Measurements from ENCODE around the gene GLA.

GLA gene

GRCh38 chrX:101397779-101398178 is 9.9 kb downstream of the GLA start:
- DNase-seq (ENCODE audit: low read depth, low spot score) = no peak

DNA sequence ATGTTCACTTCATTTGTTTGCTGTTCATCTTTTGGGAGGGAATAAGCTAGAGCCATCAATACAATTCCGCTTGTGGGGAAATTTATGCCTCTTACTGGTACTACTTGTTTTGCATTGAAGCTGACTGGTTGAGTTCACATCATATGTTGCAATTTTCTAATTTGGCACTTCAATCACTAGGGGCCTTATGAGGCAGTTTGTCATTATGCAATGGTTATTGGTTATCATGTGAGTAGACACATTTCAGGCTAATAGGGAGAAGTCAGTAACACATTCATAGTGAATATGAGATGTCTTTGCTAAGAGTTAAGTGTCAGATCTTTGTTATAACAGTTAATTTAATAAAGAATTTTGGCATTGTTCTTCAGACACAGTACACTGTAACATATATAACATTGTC is 11.9 kb downstream of the GLA start:
- DNase-seq (ENCODE audit: low read depth, low spot score) = no peak

- DNase-seq (ENCODE audit: low read depth, low spot score) = no peak
These were observed 13.4 kb downstream of the GLA start for GRCh38 chrX:101394372-101394771.

- DNase-seq (ENCODE audit: low read depth, low spot score) = no peak
These were observed 14.0 kb downstream of the GLA start for GRCh38 chrX:101393530-101394305.

DNA sequence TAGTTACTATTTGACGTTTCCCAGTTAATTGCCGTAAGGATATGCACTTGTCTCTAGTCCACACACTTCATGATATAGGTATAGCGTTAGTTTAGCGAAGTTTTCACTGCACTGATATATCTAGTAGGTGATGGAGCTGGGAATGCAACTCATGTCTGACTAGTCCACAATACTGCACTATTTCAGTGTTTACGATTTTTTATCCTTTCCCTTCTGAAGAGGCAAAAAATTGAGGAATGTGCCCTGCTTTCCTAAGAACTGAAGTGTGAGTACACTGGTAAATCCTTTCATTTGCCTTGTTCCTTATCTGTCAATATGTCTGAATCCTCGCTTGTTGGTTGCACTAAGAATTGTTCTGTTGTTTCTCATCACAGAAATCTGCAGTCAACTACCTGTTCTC is 15.9 kb downstream of the GLA start:
- no peak for DNase-seq (ENCODE audit: low read depth, low spot score)

GRCh38 chrX:101390664-101391525 is 16.8 kb downstream of the GLA start, which contains the start of gene RPL36A:
Gene RPL36A, plus strand, starts transcription at chrX:101391011. Its CDS starts 33 bp downstream, at chrX:101391044.
- peak; percentile 59 for DNase-seq (ENCODE audit: low read depth, low spot score)

DNA sequence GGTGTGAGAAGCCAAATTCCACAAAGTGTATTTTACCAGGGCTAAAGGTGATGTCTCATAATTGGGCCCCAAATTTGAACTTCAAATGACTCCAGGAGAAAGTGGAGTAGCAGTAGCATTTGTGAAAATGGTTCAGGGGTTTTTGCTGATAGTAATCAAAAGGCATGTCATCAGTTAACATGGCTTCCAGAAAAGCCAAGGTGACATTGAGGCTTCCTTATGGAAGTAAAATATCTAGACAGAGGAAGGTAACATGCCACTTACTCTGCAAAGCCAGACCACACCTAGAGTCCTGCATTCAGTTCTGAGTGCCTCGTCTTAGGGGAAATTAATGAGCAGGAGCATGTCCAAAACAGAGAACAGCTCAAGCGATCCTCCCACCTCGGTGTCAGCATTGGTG is 19.1 kb downstream of the GLA start:
- DNase-seq (ENCODE audit: low read depth, low spot score) = no peak

GRCh38 chrX:101386542-101386885 is 21.2 kb downstream of the GLA start:
- DNase-seq (ENCODE audit: low read depth, low spot score) = no peak

DNA sequence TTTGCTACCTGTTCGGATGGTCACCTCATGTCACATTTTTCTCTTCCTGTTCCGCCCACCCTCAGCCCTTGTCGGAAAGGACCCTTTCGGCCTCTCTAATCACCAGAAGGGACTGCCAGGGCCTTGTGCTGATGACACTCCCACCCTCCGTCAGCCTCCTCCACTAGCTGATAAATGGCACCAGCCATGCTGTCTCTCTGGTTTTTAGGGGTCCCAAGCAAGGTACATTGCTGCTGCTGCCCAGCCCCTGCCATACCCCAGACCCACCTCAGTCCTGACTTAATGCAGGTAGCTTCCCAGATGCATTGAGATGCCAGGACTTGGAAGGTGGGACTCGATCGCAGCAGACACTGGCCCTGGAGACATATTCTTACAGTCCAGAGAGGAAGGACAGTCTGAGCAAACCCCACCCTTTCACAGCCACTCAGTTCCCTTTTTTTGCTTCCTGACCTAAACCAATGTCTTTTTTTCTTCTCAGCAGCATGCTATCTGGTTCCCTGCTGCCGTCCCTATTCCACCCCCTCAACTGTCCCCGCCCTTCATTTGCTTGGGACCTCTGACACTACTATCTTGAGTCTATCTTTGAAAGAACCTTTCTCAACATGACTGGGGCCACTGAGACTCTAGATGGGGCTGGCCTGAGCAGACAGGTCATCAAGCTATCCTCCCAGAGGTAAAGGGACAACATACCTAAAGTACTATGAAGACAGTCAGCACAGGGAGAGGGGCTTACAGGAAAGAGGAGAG is 21.8 kb downstream of the GLA start, which contains the start of gene BTK:
TSS of gene BTK (minus strand) at position 397 of the 747 bp plus-strand sequence. CDS start 10,907 bp downstream, outside the sequence.
- DNase-seq (ENCODE audit: low read depth, low spot score) = no peak

DNA sequence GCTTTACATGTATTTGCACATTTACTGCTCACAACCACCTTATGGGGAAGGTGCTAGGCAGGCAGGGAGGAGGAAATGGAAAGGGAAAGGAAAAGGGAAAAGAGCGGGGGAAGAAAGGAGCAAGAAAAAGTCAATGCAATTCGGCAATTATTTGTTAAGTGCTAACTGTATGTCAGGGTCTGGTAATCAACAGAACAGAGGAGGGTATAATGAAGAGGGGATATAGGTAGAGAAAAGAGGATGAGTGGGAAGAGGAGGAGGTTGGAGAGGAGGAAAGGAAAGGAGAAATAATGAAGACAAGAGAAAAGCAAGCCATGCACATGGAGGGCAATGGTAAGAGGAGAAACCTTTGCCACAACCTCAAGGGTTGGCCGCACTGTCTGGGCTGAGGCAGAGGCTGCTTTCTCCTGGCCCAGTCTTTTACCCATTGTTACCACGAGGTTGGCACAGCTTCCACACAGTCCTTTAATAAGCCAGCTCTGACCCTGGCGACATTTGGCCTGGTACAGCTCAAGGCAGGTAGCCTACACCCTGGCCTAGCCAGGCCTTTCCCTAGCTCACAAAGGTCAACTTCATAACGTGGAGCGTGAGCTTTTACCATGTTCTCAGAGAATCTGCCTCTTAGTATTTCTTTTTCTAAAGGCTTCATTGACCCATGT is 22.6 kb downstream of the GLA start:
- no peak for DNase-seq (ENCODE audit: low read depth, low spot score)

- no peak for DNase-seq (ENCODE audit: low read depth, low spot score)
These were observed 24.0 kb downstream of the GLA start for GRCh38 chrX:101383679-101384205.

DNA sequence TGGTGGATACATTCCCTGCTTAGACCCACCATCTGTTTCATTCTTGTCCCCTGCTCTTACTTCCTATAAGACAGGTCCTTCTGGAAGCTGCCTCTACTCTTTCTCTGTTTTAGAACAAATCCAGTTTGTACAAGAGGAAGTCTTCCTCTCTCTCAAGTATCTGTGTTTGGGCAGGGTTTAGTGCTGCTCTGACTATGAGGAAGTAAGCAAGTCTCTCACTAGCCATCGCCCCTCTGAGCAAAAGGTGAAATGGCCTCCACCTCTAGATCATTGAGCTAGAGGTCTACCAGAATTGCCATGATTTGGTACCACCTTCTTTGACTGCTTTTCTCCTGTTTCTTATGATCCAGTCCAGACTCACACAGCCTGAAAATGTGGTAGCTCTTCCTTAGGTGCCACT is 30.2 kb downstream of the GLA start:
- DNase-seq (ENCODE audit: low read depth, low spot score) = no peak

GRCh38 chrX:101370888-101371504 is 36.7 kb downstream of the GLA start:
- DNase-seq (ENCODE audit: low read depth, low spot score) = no peak

GRCh38 chrX:101369687-101370086 is 38.0 kb downstream of the GLA start:
- no peak for DNase-seq (ENCODE audit: low read depth, low spot score)

GRCh38 chrX:101368800-101369199 is 38.9 kb downstream of the GLA start:
- DNase-seq (ENCODE audit: low read depth, low spot score) = no peak

GRCh38 chrX:101365301-101365795 is 42.4 kb downstream of the GLA start:
- DNase-seq (ENCODE audit: low read depth, low spot score) = no peak

GRCh38 chrX:101362757-101363156 is 45.0 kb downstream of the GLA start:
- no peak for DNase-seq (ENCODE audit: low read depth, low spot score)

DNA sequence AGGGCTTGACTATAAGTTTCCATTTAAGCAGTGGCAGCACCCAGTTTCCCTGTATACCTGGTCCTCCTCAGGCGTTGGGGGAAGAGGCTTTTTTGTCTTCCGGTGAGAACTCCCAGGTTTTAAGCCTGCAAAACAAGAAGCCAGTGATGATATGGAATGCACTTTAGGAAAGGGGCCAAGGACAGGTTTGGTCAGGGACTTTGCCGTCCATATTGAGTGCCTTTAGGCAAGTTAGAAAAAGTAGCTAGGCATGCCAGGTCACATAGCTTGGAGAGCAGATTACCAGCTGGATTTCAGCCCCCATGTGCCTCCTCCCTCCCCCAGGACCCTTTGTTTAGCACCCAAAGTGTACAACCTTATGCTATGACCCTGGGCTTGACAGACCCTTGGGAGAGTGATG is 45.6 kb downstream of the GLA start:
- DNase-seq (ENCODE audit: low read depth, low spot score) = no peak

DNA sequence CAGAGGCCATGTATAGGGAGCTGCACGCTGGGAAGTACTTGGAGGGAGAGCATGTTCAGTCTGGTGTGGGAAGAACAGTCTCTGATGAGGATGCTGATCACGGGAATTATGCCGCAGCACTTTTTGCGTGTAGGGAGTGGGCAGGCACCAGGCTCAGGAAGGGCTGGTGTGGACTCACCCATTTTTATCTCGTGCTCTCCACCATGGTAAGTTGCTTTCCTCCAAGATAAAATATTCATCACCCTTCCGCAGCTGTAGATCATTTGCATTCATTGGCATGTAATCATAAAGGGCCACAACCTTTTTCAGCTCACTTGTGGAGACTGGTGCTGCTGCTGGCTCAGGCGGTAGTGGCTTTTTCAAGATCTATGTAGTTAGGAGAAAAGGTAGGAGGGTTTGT is 47.3 kb downstream of the GLA start:
- DNase-seq (ENCODE audit: low read depth, low spot score) = no peak

GRCh38 chrX:101359966-101360365 is 47.8 kb downstream of the GLA start:
- DNase-seq (ENCODE audit: low read depth, low spot score) = no peak
